HEK293 (cell line): ENCODE data around the gene FOXRED2.
A peak's percentile ranks its signal among the peaks of the same experiment; 100 is the strongest.

Experiments
- ATF2 ChIP-seq: fragments of 450-650 bp; formaldehyde crosslinking; IDR thresholded peaks from 2 replicates; pipeline ENCODE4 v1.5.1; 2016; ENCODE audit warnings: missing biosample characterization, missing genetic modification characterization, low read depth
- HIC1 ChIP-seq: fragments of 450-650 bp; formaldehyde crosslinking; IDR thresholded peaks from 2 replicates; pipeline ENCODE4 v1.5.1; 2016; ENCODE audit warnings: missing biosample characterization, missing genetic modification characterization
- KLF16 ChIP-seq: fragments of 450-650 bp; formaldehyde crosslinking; IDR thresholded peaks from 2 replicates; pipeline ENCODE4 v1.5.1; 2017; ENCODE audit warnings: missing biosample characterization, missing genetic modification characterization
- PBX3 ChIP-seq: sonication (generic); formaldehyde crosslinking; IDR thresholded peaks from 2 replicates; pipeline ENCODE4 v1.8.1; 2022; ENCODE audit warnings: mild to moderate bottlenecking, moderate library complexity, missing genetic modification reagents
- PRDM6 ChIP-seq: fragments of 450-650 bp; formaldehyde crosslinking; IDR thresholded peaks from 2 replicates; pipeline ENCODE4 v1.5.1; 2017; ENCODE audit warnings: missing biosample characterization, missing genetic modification characterization
- ZBTB44 ChIP-seq: fragments of 450-650 bp; IDR thresholded peaks from 2 replicates; pipeline ENCODE4 v1.5.1; 2018; ENCODE audit warnings: missing biosample characterization, mild to moderate bottlenecking, missing genetic modification characterization
- ZEB2 ChIP-seq: fragments of 450-650 bp; formaldehyde crosslinking; IDR thresholded peaks from 2 replicates; pipeline ENCODE4 v1.5.1; 2016; ENCODE audit warnings: missing biosample characterization, missing genetic modification characterization
- ZNF138 ChIP-seq: fragments of 450-650 bp; formaldehyde crosslinking; IDR thresholded peaks from 2 replicates; pipeline ENCODE4 v1.5.1; 2016; ENCODE audit warnings: missing biosample characterization, missing genetic modification characterization, borderline replicate concordance
- ZNF155 ChIP-seq: fragments of 450-650 bp; formaldehyde crosslinking; IDR thresholded peaks from 2 replicates; pipeline ENCODE4 v1.5.1; 2016; ENCODE audit warnings: missing biosample characterization, missing genetic modification characterization
- ZNF280C ChIP-seq: fragments of 450-650 bp; formaldehyde crosslinking; IDR thresholded peaks from 2 replicates; pipeline ENCODE4 v1.5.1; 2016; ENCODE audit warnings: missing biosample characterization, missing genetic modification characterization
- ZNF362 ChIP-seq: fragments of 450-650 bp; formaldehyde crosslinking; IDR thresholded peaks from 2 replicates; pipeline ENCODE4 v1.5.1; 2016; ENCODE audit warnings: missing biosample characterization, missing genetic modification characterization
- ZNF513 ChIP-seq: fragments of 450-650 bp; IDR thresholded peaks from 2 replicates; pipeline ENCODE4 v1.5.1; 2018; ENCODE audit warnings: missing biosample characterization, missing genetic modification characterization
- ZNF530 ChIP-seq: fragments of 450-650 bp; formaldehyde crosslinking; IDR thresholded peaks from 2 replicates; pipeline ENCODE4 v1.5.1; 2016; ENCODE audit warnings: low read depth, missing biosample characterization, missing genetic modification characterization
- ZNF639 ChIP-seq: fragments of 450-650 bp; formaldehyde crosslinking; IDR thresholded peaks from 2 replicates; pipeline ENCODE4 v1.5.1; 2016; ENCODE audit warnings: missing biosample characterization, missing genetic modification characterization
- ZNF645 ChIP-seq: fragments of 450-650 bp; formaldehyde crosslinking; IDR thresholded peaks from 2 replicates; pipeline ENCODE4; 2016; ENCODE audit warnings: missing biosample characterization, missing genetic modification characterization
- ZNF747 ChIP-seq: fragments of 450-650 bp; formaldehyde crosslinking; IDR thresholded peaks from 2 replicates; pipeline ENCODE4 v1.5.1; 2016; ENCODE audit warnings: missing biosample characterization, missing genetic modification characterization

The FOXRED2 gene

GRCh38 chr22:36507518-36508010 is 724 bp upstream of the FOXRED2 start (continued):
- TF ChIP-seq ZBTB44, result 0 out of 2 replicates have a peak, but pooled peaks have one; percentile 65
- peak; percentile 23; the same call in 1 of the 2 replicates for TF ChIP-seq ZNF513 (tag by site-specific recombination)
- TF ChIP-seq ZEB2 (tag by site-specific recombination), result no peak; the same call in 1 of the 2 replicates
- no peak for TF ChIP-seq ZNF530 (tag by site-specific recombination)
- TF ChIP-seq PBX3, result no peak
- no peak for TF ChIP-seq ZNF362
- TF ChIP-seq ATF2, result no peak
- TF ChIP-seq ZNF747 (tag by site-specific recombination), result no peak
- TF ChIP-seq ZNF138, result no peak
- no peak for TF ChIP-seq ZNF639
- no peak for TF ChIP-seq ZNF645 (tag by site-specific recombination)
- no peak for TF ChIP-seq PRDM6 (tag by site-specific recombination)
- no peak for TF ChIP-seq ZNF155 (tag by site-specific recombination)
- no peak for TF ChIP-seq ZNF280C (tag by site-specific recombination)
- no peak for TF ChIP-seq HIC1 (tag by site-specific recombination)
- TF ChIP-seq KLF16 (tag by site-specific recombination), result no peak
